WTC11 (cell line): ENCODE data around the gene GLT1D1. TPM values are rescaled to one million over a fixed set of nuclear protein-coding genes. Genes with fewer than 3 reads are reported as not detected.
"Not testable (repeated sequence)": the region's sequence is repeated elsewhere in the genome, so short reads cannot be mapped to it uniquely, and the experiment has no call there.

Experiments used
- ATAC-seq: fragments of 200-7000 bp; cut with Tn5 transposase; 2 replicates; pipeline ENCODE4 v1.10.0; 2021; ENCODE audit warnings: mild to moderate bottlenecking, moderate library complexity
- CTCF ChIA-PET: fragments of 300-600 bp; sonication (Branson Sonifier 250); formaldehyde crosslinking; loops from one replicate; lab custom pipeline; 2021; ENCODE audit warnings: antibody characterized with exemption; lab: Charles Lee
- POLR2A ChIA-PET: fragments of 350-600 bp; sonication (Branson Sonifier 250); formaldehyde crosslinking; loops from one replicate; lab custom pipeline; 2021; ENCODE audit warnings: antibody characterized with exemption; lab: Charles Lee
- DNase-seq: peaks from one replicate; pipeline ENCODE4 v3.0.0; 2021; ENCODE audit warnings: low spot score
- H3K27ac Mint-ChIP-seq: 2 replicates; pipeline ENCODE4 v1.8.0; 2021; ENCODE audit warnings: mixed read lengths
- H3K27me3 Mint-ChIP-seq: 2 replicates; pipeline ENCODE4 v1.8.0; 2021; ENCODE audit warnings: low read depth, mild to moderate bottlenecking, moderate library complexity, mixed read lengths
- H3K36me3 Mint-ChIP-seq: 2 replicates; pipeline ENCODE4 v1.8.0; 2021; ENCODE audit warnings: mixed read lengths
- H3K4me1 Mint-ChIP-seq: 2 replicates; pipeline ENCODE4 v1.8.0; 2022; ENCODE audit warnings: mixed read lengths
- H3K4me3 Mint-ChIP-seq: 2 replicates; pipeline ENCODE4 v1.8.0; 2021; ENCODE audit warnings: mild to moderate bottlenecking, moderate library complexity, mixed read lengths
- H3K9me3 Mint-ChIP-seq: 2 replicates; pipeline ENCODE4 v1.8.0; 2021; ENCODE audit warnings: mixed read lengths
- ATF1 ChIP-seq: sonication (generic); formaldehyde crosslinking; IDR thresholded peaks from 2 replicates; pipeline ENCODE4 v1.8.1; 2023; ENCODE audit warnings: mild to moderate bottlenecking, moderate library complexity, missing genetic modification reagents
- CDX4 ChIP-seq: fragments of 250-450 bp; sonication (Bioruptor Pico); IDR thresholded peaks from 2 replicates; pipeline ENCODE4 v1.9.0; 2021; ENCODE audit warnings: moderate library complexity, mild to moderate bottlenecking, inconsistent platforms, borderline replicate concordance
- CREM ChIP-seq: sonication (generic); formaldehyde crosslinking; IDR thresholded peaks from 2 replicates; pipeline ENCODE4 v1.8.1; 2022; ENCODE audit warnings: mild to moderate bottlenecking, missing genetic modification reagents, moderate library complexity
- FOXJ3 ChIP-seq: sonication (generic); formaldehyde crosslinking; IDR thresholded peaks from 2 replicates; pipeline ENCODE4 v1.9.0; 2021; ENCODE audit warnings: missing genetic modification reagents, mild to moderate bottlenecking, borderline replicate concordance
- GRHL2 ChIP-seq: fragments of 250-450 bp; sonication (Bioruptor Pico); IDR thresholded peaks from 2 replicates; pipeline ENCODE4 v1.8.0; 2022; ENCODE audit warnings: mild to moderate bottlenecking, moderate library complexity; ENCODE audit not compliant: insufficient replicate concordance, severe bottlenecking
- MLX ChIP-seq: sonication (generic); formaldehyde crosslinking; IDR thresholded peaks from 2 replicates; pipeline ENCODE4 v1.8.1; 2023; ENCODE audit warnings: mild to moderate bottlenecking, missing genetic modification reagents, moderate library complexity
- MYBL2 ChIP-seq: sonication (generic); formaldehyde crosslinking; IDR thresholded peaks from 2 replicates; pipeline ENCODE4 v1.8.1; 2023; ENCODE audit warnings: mild to moderate bottlenecking, moderate library complexity, missing genetic modification reagents
- NFATC4 ChIP-seq: fragments of 250-450 bp; sonication (Bioruptor Pico); IDR thresholded peaks from 2 replicates; pipeline ENCODE4 v1.9.0; 2021; ENCODE audit warnings: mild to moderate bottlenecking
- STAT6 ChIP-seq: sonication (generic); formaldehyde crosslinking; conservative IDR thresholded peaks from 2 replicates; pipeline ENCODE4 v1.8.1; 2023; ENCODE audit warnings: mild to moderate bottlenecking, low read depth, missing genetic modification reagents, moderate library complexity
- TEAD1 ChIP-seq: sonication (generic); formaldehyde crosslinking; IDR thresholded peaks from 2 replicates; pipeline ENCODE4 v1.8.0; 2022; ENCODE audit warnings: mild to moderate bottlenecking, missing genetic modification reagents
- TP53 ChIP-seq: sonication (generic); formaldehyde crosslinking; IDR thresholded peaks from 2 replicates; pipeline ENCODE4 v1.8.1; 2023; ENCODE audit warnings: mild to moderate bottlenecking, missing genetic modification reagents
- ZNF232 ChIP-seq: sonication (generic); formaldehyde crosslinking; IDR thresholded peaks from 2 replicates; pipeline ENCODE4 v1.8.0; 2022; ENCODE audit warnings: mild to moderate bottlenecking, missing genetic modification reagents
- ZNF263 ChIP-seq: sonication (generic); formaldehyde crosslinking; IDR thresholded peaks from 2 replicates; pipeline ENCODE4 v1.8.1; 2022; ENCODE audit warnings: low read depth, mild to moderate bottlenecking, moderate library complexity, missing genetic modification reagents
- ZNF512 ChIP-seq: sonication (generic); formaldehyde crosslinking; IDR thresholded peaks from 2 replicates; pipeline ENCODE4 v1.8.1; 2022; ENCODE audit warnings: missing genetic modification reagents, borderline replicate concordance
- total RNA-seq: library from RNA; stranded (reverse); gene quantifications from 3 replicates; pipeline ENCODE4 v1.2.3, GENCODE V29; 2021

Gene GLT1D1
- total RNA-seq, 1 experiment from 2014 or later: 1.5 TPM

- H3K27me3 Mint-ChIP-seq: peaks cover 3% of the 10 kb centered on the region; the same call in 1 of the 2 replicates
- peaks cover 26% of the 10 kb centered on the region for H3K36me3 Mint-ChIP-seq
- peaks cover 34% of the 10 kb centered on the region for H3K9me3 Mint-ChIP-seq
- no peak for DNase-seq
- no peak overlapping the region for H3K4me3 Mint-ChIP-seq
- CTCF ChIA-PET: interaction anchor here (0.7 kb wide), 1 partner anchor 139 kb away, joined by 4 read pairs; no protein-coding TSS in a partner anchor
- no peak overlapping the region for H3K27ac Mint-ChIP-seq
- no peak for TF ChIP-seq CDX4 (CRISPR knock-in tag)
- TF ChIP-seq GRHL2 (CRISPR knock-in tag): no peak
- no peak for TF ChIP-seq TEAD1 (CRISPR knock-in tag)
- no peak for TF ChIP-seq MYBL2
- TF ChIP-seq FOXJ3: no peak
- no peak for TF ChIP-seq ZNF232 (CRISPR knock-in tag)
- no peak for TF ChIP-seq ATF1 (CRISPR knock-in tag)
- TF ChIP-seq STAT6 (CRISPR knock-in tag): no peak
- TF ChIP-seq ZNF512 (CRISPR knock-in tag): no peak
- TF ChIP-seq MLX (CRISPR knock-in tag): no peak
- TF ChIP-seq, all 79 proteins: peak for 0
- POLR2A ChIA-PET: no interaction called here
- no peaks in the 10 kb centered on the region for H3K4me1 Mint-ChIP-seq
- ATAC-seq: no peak
These were observed 9.7 kb upstream of the GLT1D1 start for GRCh38 chr12:128843538-128843937.

GRCh38 chr12:128844031-128844635 lies 9.1 kb upstream of the GLT1D1 start:
- POLR2A ChIA-PET: no interaction called here
- CTCF ChIA-PET: interaction anchor here (0.7 kb wide), 1 partner anchor 138 kb away, joined by 4 read pairs; no protein-coding TSS in a partner anchor
- no peak for ATAC-seq

GRCh38 chr12:128846671-128847070 lies 6.6 kb upstream of the GLT1D1 start:
- ATAC-seq, H3K27ac Mint-ChIP-seq, H3K4me1 Mint-ChIP-seq, H3K4me3 Mint-ChIP-seq, POLR2A ChIA-PET, CTCF ChIA-PET, DNase-seq, H3K27me3 Mint-ChIP-seq: not testable (repeated sequence)
- Mint-ChIP-seq H3K36me3 (peaks cover 25% of the 10 kb centered on the region), H3K9me3 (peaks cover 35% of the 10 kb centered on the region)

More at GRCh38 chr12:128844031-128844635, 9.1 kb upstream of the GLT1D1 start:
- no peak overlapping the region for H3K4me3 Mint-ChIP-seq
- H3K4me1 Mint-ChIP-seq: no peaks in the 10 kb centered on the region
- peaks cover 23% of the 10 kb centered on the region for H3K36me3 Mint-ChIP-seq
- peaks cover 3% of the 10 kb centered on the region; the same call in 1 of the 2 replicates for H3K27me3 Mint-ChIP-seq
- H3K27ac Mint-ChIP-seq: no peak overlapping the region
- peak; percentile 11 for DNase-seq
- peaks cover 32% of the 10 kb centered on the region for H3K9me3 Mint-ChIP-seq
- TF ChIP-seq ZNF263 (CRISPR knock-in tag) (no peak), NFATC4 (CRISPR knock-in tag) (no peak), ATF1 (CRISPR knock-in tag) (no peak), CREM (CRISPR knock-in tag) (no peak), TP53 (CRISPR knock-in tag) (no peak)
- TF ChIP-seq, all 79 proteins: peak for 0
